ENCODE measurements around the gene NEK6.

Gene NEK6

GRCh38 chr9:124281931-124282371, 24.2 kb downstream of the NEK6 start:
- DNase-seq: no peak

GRCh38 chr9:124282442-124283227, 24.9 kb downstream of the NEK6 start:
- peak; percentile 54 for DNase-seq

- DNase-seq: no peak
Measured at GRCh38 chr9:124283228-124283814, 25.6 kb downstream of the NEK6 start.

- no peak for DNase-seq
Measured at GRCh38 chr9:124284237-124284831, 26.6 kb downstream of the NEK6 start.

- peak; percentile 50 for DNase-seq
Measured at GRCh38 chr9:124284940-124285441, 27.2 kb downstream of the NEK6 start.

- no peak for DNase-seq
Measured at GRCh38 chr9:124285490-124285889, 27.7 kb downstream of the NEK6 start.

- peak; percentile 94 for DNase-seq
Measured at GRCh38 chr9:124285903-124286291, 28.1 kb downstream of the NEK6 start.

- DNase-seq: peak; percentile 64
Measured at GRCh38 chr9:124286292-124286931, 28.7 kb downstream of the NEK6 start.

GRCh38 chr9:124290053-124290591, 32.4 kb downstream of the NEK6 start:
- no peak for DNase-seq

- no peak for DNase-seq
Measured at GRCh38 chr9:124290743-124291554, 33.2 kb downstream of the NEK6 start.

GRCh38 chr9:124291801-124292396, 34.1 kb downstream of the NEK6 start:
- no peak for DNase-seq

- DNase-seq: no peak
Measured at GRCh38 chr9:124292696-124293593, 35.2 kb downstream of the NEK6 start.

- DNase-seq: no peak
Measured at GRCh38 chr9:124293718-124294506, 36.2 kb downstream of the NEK6 start.

GRCh38 chr9:124295159-124295794, 37.5 kb downstream of the NEK6 start:
- no peak for DNase-seq

- no peak for DNase-seq
Measured at GRCh38 chr9:124296094-124296493, 38.3 kb downstream of the NEK6 start.

- DNase-seq: no peak
Measured at GRCh38 chr9:124296796-124297550, 39.2 kb downstream of the NEK6 start.

- DNase-seq: peak; percentile 96
Measured at GRCh38 chr9:124297551-124297901, 39.8 kb downstream of the NEK6 start.

GRCh38 chr9:124297915-124298645, 40.3 kb downstream of the NEK6 start:
- no peak for DNase-seq
